ENCODE results near the gene PPP1R7. TPM values are rescaled to one million over a fixed set of nuclear protein-coding genes. Genes with fewer than 3 reads are reported as not detected.

Gene PPP1R7
- total and polyA plus RNA-seq, 10 donors: 36.1 to 89.3 (median 48.8) TPM

GRCh38 chr2:241199897-241200821, 49.9 kb downstream of the PPP1R7 start:
- H3K36me3 ChIP-seq: no peaks in the 10 kb centered on the region
- H3K9me3 ChIP-seq: no peaks in the 10 kb centered on the region
- H3K27ac ChIP-seq: no peak overlapping the region
- no peaks in the 10 kb centered on the region for H3K4me1 ChIP-seq
- intact Hi-C loops (cut with DNase I; ENCODE audit: low total_unique reads): no loop called here
- H3K4me3 ChIP-seq: no peak overlapping the region
- no peak for TF ChIP-seq POLR2A (IDR thresholded peaks at IDR 0.05)
- TF ChIP-seq CTCF (IDR thresholded peaks at IDR 0.05 in 8 of 11, conservative IDR thresholded peaks at IDR 0.05 in 3 of 11): no peak
- no peak for TF ChIP-seq POLR2AphosphoS5 (IDR thresholded peaks at IDR 0.05)
- DNase-seq: no peak
- H3K27me3 ChIP-seq (replicated peaks in 1 of 7): no peaks in the 10 kb centered on the region
- 72 to 88% (median 80%) methylated on average over 38 to 42 of the region's 42 CpGs for WGBS, 5 donors

GRCh38 chr2:241200822-241201395, 50.6 kb downstream of the PPP1R7 start:
- H3K9me3 ChIP-seq: no peaks in the 10 kb centered on the region
- no peak for DNase-seq
- TF ChIP-seq CTCF (IDR thresholded peaks at IDR 0.05 in 8 of 11, conservative IDR thresholded peaks at IDR 0.05 in 3 of 11) (no peak), POLR2AphosphoS5 (IDR thresholded peaks at IDR 0.05) (no peak), POLR2A (IDR thresholded peaks at IDR 0.05) (no peak)

GRCh38 chr2:241201445-241202267, 51.4 kb downstream of the PPP1R7 start:
- Histone ChIP-seq H3K36me3 (no peaks in the 10 kb centered on the region), H3K4me3 (no peak overlapping the region), H3K4me1 (no peaks in the 10 kb centered on the region), H3K27me3 (replicated peaks in 1 of 7) (no peaks in the 10 kb centered on the region), H3K27ac (no peak overlapping the region), H3K9me3 (no peaks in the 10 kb centered on the region)
- intact Hi-C loops (cut with DNase I; ENCODE audit: low total_unique reads): no loop called here
- WGBS, 5 donors: 72 to 83% (median 78%) methylated on average over 11 to 24 of the region's 24 CpGs
- DNase-seq: no peak
- TF ChIP-seq CTCF (IDR thresholded peaks at IDR 0.05 in 8 of 11, conservative IDR thresholded peaks at IDR 0.05 in 3 of 11) (no peak), POLR2AphosphoS5 (IDR thresholded peaks at IDR 0.05) (no peak), POLR2A (IDR thresholded peaks at IDR 0.05) (no peak)

More at GRCh38 chr2:241200822-241201395, 50.6 kb downstream of the PPP1R7 start:
- WGBS, 5 donors: 32 to 72% (median 45%) methylated on average over 15 to 21 of the region's 21 CpGs
- intact Hi-C loops (cut with DNase I; ENCODE audit: low total_unique reads): no loop called here
- Histone ChIP-seq H3K4me1 (no peaks in the 10 kb centered on the region), H3K27me3 (replicated peaks in 1 of 7) (no peaks in the 10 kb centered on the region), H3K4me3 (no peak overlapping the region), H3K27ac (no peak overlapping the region), H3K36me3 (no peaks in the 10 kb centered on the region)
